T-cell (primary cell): ENCODE results near the gene CYFIP2. TPM values are rescaled to one million over a fixed set of nuclear protein-coding genes. Genes with fewer than 3 reads are reported as not detected.
"Not testable (repeated sequence)": the region's sequence is repeated elsewhere in the genome, so short reads cannot be mapped to it uniquely, and the experiment has no call there.

Experiments
- ATAC-seq, 4 experiments: fragments of 200-7000 bp in 3 of 4; fragments of 150-1000 bp in 1 of 4; cut with Tn5 transposase; replicated peaks in 1 of 4; 1 replicate in 3 of 4; 2 replicates in 1 of 4; pipeline ENCODE4 v1.10.0; 2021; ENCODE audit warnings: moderate library complexity in 3 of 4, mild to moderate bottlenecking in 2 of 4, moderate number of reproducible peaks in 1 of 4
- CTCF ChIA-PET, 2 donors: fragments of 300-600 bp; sonication (Branson Sonifier 250); formaldehyde crosslinking; loops; one replicate each; lab custom pipeline; 2022; ENCODE audit warnings: antibody characterized with exemption in 2 of 2; lab: Charles Lee
- POLR2A ChIA-PET, 2 donors: fragments of 300-600 bp; sonication (Branson Sonifier 250); formaldehyde crosslinking; loops; one replicate each; lab custom pipeline; 2022; ENCODE audit warnings: antibody characterized with exemption in 2 of 2; lab: Charles Lee
- DNase-seq, 35 experiments: peaks; one replicate each; pipeline versions ENCODE4 v3.0.0 to v3.0.0-alpha.2; 2013 to 2023
- H3K27ac ChIP-seq: one replicate; pipeline ENCODE4 v1.5.1; 2013; ENCODE audit warnings: low read length
- H3K27me3 ChIP-seq, 2 experiments: replicated peaks in 1 of 2; 1 replicate in 1 of 2; 2 replicates in 1 of 2; pipeline versions ENCODE4 v1.6.1 to v1.7.0; 2013; ENCODE audit warnings: low read length in 1 of 2, mixed read lengths in 1 of 2; ENCODE audit not compliant: control insufficient read depth in 2 of 2, insufficient read depth in 2 of 2; ENCODE audit errors: extremely low read depth in 1 of 2
- H3K36me3 ChIP-seq, 2 donors: 1 replicate in 1 of 2; 2 replicates in 1 of 2; pipeline versions ENCODE4 v1.6.1 to v1.7.0; 2013; ENCODE audit warnings: low read length in 1 of 2; ENCODE audit not compliant: control insufficient read depth in 2 of 2, insufficient read depth in 1 of 2; ENCODE audit errors: extremely low read depth in 1 of 2
- H3K4me1 ChIP-seq, 2 experiments: 1 replicate in 1 of 2; 2 replicates in 1 of 2; pipeline versions ENCODE4 v1.6.1 to v1.7.0; 2013; ENCODE audit warnings: low read length in 2 of 2, mixed read lengths in 1 of 2; ENCODE audit not compliant: insufficient read depth in 2 of 2, control insufficient read depth in 1 of 2; ENCODE audit errors: extremely low read depth in 1 of 2
- H3K4me3 ChIP-seq, 2 donors: 1 replicate in 1 of 2; 2 replicates in 1 of 2; pipeline versions ENCODE4 v1.5.1 to v1.7.0; 2013; ENCODE audit warnings: mild to moderate bottlenecking in 2 of 2, low read length in 1 of 2, moderate library complexity in 1 of 2; ENCODE audit not compliant: control insufficient read depth in 1 of 2; ENCODE audit errors: extremely low read depth in 1 of 2
- H3K9me3 ChIP-seq: 2 replicates; pipeline ENCODE4 v1.7.0; 2013
- H3K27ac Mint-ChIP-seq, 2 donors: one replicate each; pipeline ENCODE4 v1.8.0; 2020 to 2021; ENCODE audit warnings: mild to moderate bottlenecking in 2 of 2, mixed read lengths in 2 of 2
- H3K27me3 Mint-ChIP-seq, 2 donors: one replicate each; pipeline ENCODE4 v1.8.0; 2021 to 2022; ENCODE audit warnings: mixed read lengths in 2 of 2
- H3K36me3 Mint-ChIP-seq: one replicate; pipeline ENCODE4 v1.8.0; 2021; ENCODE audit warnings: mixed read lengths
- H3K4me1 Mint-ChIP-seq, 3 donors: one replicate each; pipeline ENCODE4 v1.8.0; 2020 to 2022; ENCODE audit warnings: mixed read lengths in 3 of 3, mild to moderate bottlenecking in 1 of 3
- H3K4me3 Mint-ChIP-seq, 3 donors: one replicate each; pipeline ENCODE4 v1.8.0; 2020 to 2022; ENCODE audit warnings: mild to moderate bottlenecking in 3 of 3, mixed read lengths in 3 of 3, moderate library complexity in 3 of 3
- H3K9me3 Mint-ChIP-seq, 3 donors: one replicate each; pipeline ENCODE4 v1.8.0; 2020 to 2022; ENCODE audit warnings: mixed read lengths in 3 of 3
- WGBS: methylation state at CpG from one replicate; pipeline ENCODE4 v1.1.5; 2013; ENCODE audit warnings: missing lambda C conversion rate; ENCODE audit not compliant: insufficient coverage; 5-methylcytosine and 5-hydroxymethylcytosine counted together
- total RNA-seq, 35 experiments: library from RNA in 6 of 35; stranded (reverse) in 6 of 35; fragments of 120-200 nt in 1 of 35; gene quantifications; one replicate each; pipeline versions ENCODE4 v1.2.1 to v1.2.4 and lab custom pipeline; 2013 to 2026

Gene CYFIP2
- total RNA-seq, 5 donors from 2014 or later (not counting 1 experiment from before 2014, with no cell fraction given): 362 to 497 (median 398) TPM

GRCh38 chr5:157400741-157401495 lies 135.0 kb downstream of the CYFIP2 start:
- no peak overlapping the region for H3K4me3 ChIP-seq
- H3K36me3 ChIP-seq: no peaks in the 10 kb centered on the region
- Mint-ChIP-seq H3K4me3 (no peak overlapping the region), H3K36me3 (peaks cover 17% of the 10 kb centered on the region), H3K27ac (no peak overlapping the region), H3K9me3 (peaks cover 7 to 18% (median 12%) of the 10 kb centered on the region in 3 donors), H3K4me1 (no peaks in the 10 kb centered on the region), H3K27me3 (peaks cover 0 to 9% of the 10 kb centered on the region in 2 donors)
- no peaks in the 10 kb centered on the region for H3K4me1 ChIP-seq
- no peak for DNase-seq
- ATAC-seq: no peak
- WGBS: 65% methylated on average over 2 of the region's 5 CpGs
- POLR2A ChIA-PET: no interaction called here
- H3K27me3 ChIP-seq: peaks cover 0 to 11% of the 10 kb centered on the region in 2 experiments
- CTCF ChIA-PET: no interaction called here
- H3K27ac ChIP-seq: no peak overlapping the region
- peaks cover 4% of the 10 kb centered on the region for H3K9me3 ChIP-seq

GRCh38 chr5:157415838-157416237 lies 149.9 kb downstream of the CYFIP2 start:
- no peaks in the 10 kb centered on the region for H3K36me3 Mint-ChIP-seq
- H3K9me3 ChIP-seq: no peaks in the 10 kb centered on the region
- ATAC-seq (no peak), DNase-seq (no peak)
- POLR2A ChIA-PET: no interaction called here
- H3K9me3 Mint-ChIP-seq: peaks cover 4 to 15% (median 9%) of the 10 kb centered on the region in 3 donors
- no peaks in the 10 kb centered on the region for H3K4me1 Mint-ChIP-seq
- no peak overlapping the region for H3K4me3 Mint-ChIP-seq
- peaks cover 0 to 5% of the 10 kb centered on the region in 2 experiments for H3K27me3 ChIP-seq
- H3K27ac ChIP-seq: no peak overlapping the region
- peaks cover 4% of the 10 kb centered on the region in 2 donors for H3K27me3 Mint-ChIP-seq
- no peak overlapping the region for H3K4me3 ChIP-seq
- CTCF ChIA-PET: no interaction called here
- H3K4me1 ChIP-seq: no peaks in the 10 kb centered on the region
- H3K36me3 ChIP-seq: no peaks in the 10 kb centered on the region
- no peak overlapping the region for H3K27ac Mint-ChIP-seq

GRCh38 chr5:157419521-157419920 lies 153.6 kb downstream of the CYFIP2 start:
- H3K27ac Mint-ChIP-seq, ATAC-seq, H3K9me3 ChIP-seq, H3K27me3 ChIP-seq, H3K27ac ChIP-seq, CTCF ChIA-PET, H3K36me3 ChIP-seq, H3K27me3 Mint-ChIP-seq, H3K36me3 Mint-ChIP-seq, POLR2A ChIA-PET, H3K9me3 Mint-ChIP-seq, H3K4me3 Mint-ChIP-seq, H3K4me3 ChIP-seq, H3K4me1 Mint-ChIP-seq, DNase-seq, H3K4me1 ChIP-seq: not testable (repeated sequence)
- WGBS: 91% methylated on average over 11 of the region's 30 CpGs

GRCh38 chr5:157429920-157430319 lies 164.0 kb downstream of the CYFIP2 start:
- H3K9me3 Mint-ChIP-seq, POLR2A ChIA-PET, H3K36me3 Mint-ChIP-seq, H3K27me3 Mint-ChIP-seq, H3K27me3 ChIP-seq, H3K9me3 ChIP-seq, H3K36me3 ChIP-seq, H3K27ac Mint-ChIP-seq, H3K4me1 Mint-ChIP-seq, H3K4me3 Mint-ChIP-seq, H3K4me1 ChIP-seq, DNase-seq, ATAC-seq, H3K4me3 ChIP-seq, H3K27ac ChIP-seq: not testable (repeated sequence)
- CTCF ChIA-PET: interaction anchor here in 1 of 2 donors (0.6 kb wide), 1 partner anchor 190 kb away, joined by 3 read pairs; no protein-coding TSS in a partner anchor
- 100% methylated on average over 2 of the region's 5 CpGs for WGBS

GRCh38 chr5:157431544-157432200 lies 165.7 kb downstream of the CYFIP2 start:
- Histone ChIP-seq H3K27ac (no peak overlapping the region), H3K27me3 (peaks cover 0 to 3% of the 10 kb centered on the region in 2 experiments), H3K4me3 (no peak overlapping the region), H3K9me3 (no peaks in the 10 kb centered on the region), H3K4me1 (no peaks in the 10 kb centered on the region), H3K36me3 (no peaks in the 10 kb centered on the region)
- ATAC-seq: peak; percentile 76 to 88 (median 83)
- peaks cover 0 to 7% (median 6%) of the 10 kb centered on the region in 3 donors for H3K4me1 Mint-ChIP-seq
- WGBS: no CpG with 5 or more reads among the region's 4 CpGs
- no peaks in the 10 kb centered on the region for H3K36me3 Mint-ChIP-seq
- DNase-seq: peak in 14 of 35 experiments; percentile 1 to 68 (median 10)
- H3K27me3 Mint-ChIP-seq: peaks cover 1 to 7% of the 10 kb centered on the region in 2 donors
- ChIA-PET POLR2A (interaction anchor here in 1 of 2 donors (0.8 kb wide), 1 partner anchor 300 kb away, joined by 3 read pairs; no protein-coding TSS in a partner anchor), CTCF (interaction anchor here (0.7 to 3.4 kb wide), 15 partner anchors 8 to 312 kb away, joined by 3 to 35 read pairs (median 4); partner anchors contain the start of genes LSM11 (in 2 of the 2) and THG1L (in 1 of the 2))
- H3K4me3 Mint-ChIP-seq: no peak overlapping the region
- peak overlapping the region in 1 of 2 donors; percentile 47 for H3K27ac Mint-ChIP-seq
- H3K9me3 Mint-ChIP-seq: no peaks in the 10 kb centered on the region

- H3K4me3 Mint-ChIP-seq: no peak overlapping the region
- no peak overlapping the region for H3K27ac Mint-ChIP-seq
- WGBS: 98% methylated on average over 4 of the region's 4 CpGs
- H3K27ac ChIP-seq: no peak overlapping the region
- no peaks in the 10 kb centered on the region for H3K36me3 Mint-ChIP-seq
- ATAC-seq (no peak), DNase-seq (no peak)
- no peaks in the 10 kb centered on the region for H3K36me3 ChIP-seq
- peaks cover 0 to 3% of the 10 kb centered on the region in 2 experiments for H3K27me3 ChIP-seq
- peaks cover 1 to 4% of the 10 kb centered on the region in 2 donors for H3K27me3 Mint-ChIP-seq
- POLR2A ChIA-PET: no interaction called here
- CTCF ChIA-PET: interaction anchor here (0.6 to 3.4 kb wide), 6 partner anchors 61 to 310 kb away, joined by 3 to 35 read pairs (median 12); partner anchors contain the start of gene LSM11 (in 2 of the 2)
- H3K9me3 Mint-ChIP-seq: no peaks in the 10 kb centered on the region
- no peaks in the 10 kb centered on the region for H3K4me1 ChIP-seq
- no peaks in the 10 kb centered on the region for H3K9me3 ChIP-seq
- no peak overlapping the region for H3K4me3 ChIP-seq
- H3K4me1 Mint-ChIP-seq: peaks cover 0 to 7% (median 6%) of the 10 kb centered on the region in 3 donors
These were observed 168.2 kb downstream of the CYFIP2 start for GRCh38 chr5:157434096-157434495.
